HG03457 (cell line): Measurements from ENCODE around the gene FNDC1.

Experiments used
- ATAC-seq: cut with Tn5 transposase; IDR thresholded peaks from one replicate; pipeline ENCODE4 v1.9.1; 2021; ENCODE audit warnings: moderate number of reproducible peaks; ENCODE audit not compliant: unreplicated experiment

The FNDC1 gene

DNA sequence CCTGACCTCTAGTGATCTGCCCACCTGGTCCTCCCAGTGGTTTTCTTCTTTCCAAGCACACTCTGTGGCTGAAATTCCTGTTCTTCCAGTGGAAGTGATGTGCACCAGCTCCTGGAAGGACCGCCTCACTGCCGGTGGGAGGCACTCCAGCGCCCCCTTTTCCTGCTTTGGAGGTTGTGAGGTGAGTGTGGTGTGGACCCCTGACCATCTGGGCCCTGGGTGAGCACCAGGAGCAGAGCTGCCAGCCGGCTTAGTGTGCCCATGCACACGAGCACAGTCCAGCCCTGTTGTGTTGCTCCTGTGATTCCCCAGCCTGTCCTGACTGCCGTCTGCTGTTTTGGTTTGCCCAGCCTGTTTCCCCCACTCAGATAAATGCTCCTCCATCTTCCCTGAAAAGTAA lies 134.6 kb downstream of the FNDC1 start:
- ATAC-seq, result no peak

DNA sequence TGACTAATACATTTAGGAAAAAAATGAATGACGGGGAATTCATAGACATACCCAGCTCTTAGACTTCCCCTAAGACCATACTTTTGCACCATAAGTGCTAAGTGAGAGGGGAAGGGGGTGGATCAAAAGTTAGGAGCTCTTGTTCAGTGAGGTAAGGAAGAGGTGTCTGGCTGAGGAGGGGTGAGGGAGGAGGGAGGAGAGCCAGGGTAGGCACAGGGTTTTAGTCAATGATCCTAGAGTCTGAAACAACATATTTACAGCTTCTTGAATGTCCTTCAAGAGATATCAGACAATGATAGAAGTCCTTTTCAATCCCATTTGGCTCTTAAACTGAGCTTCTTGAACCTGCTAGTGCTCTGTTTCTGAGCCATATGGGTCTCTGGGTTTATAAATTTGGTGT lies 135.4 kb downstream of the FNDC1 start:
- no peak for ATAC-seq

DNA sequence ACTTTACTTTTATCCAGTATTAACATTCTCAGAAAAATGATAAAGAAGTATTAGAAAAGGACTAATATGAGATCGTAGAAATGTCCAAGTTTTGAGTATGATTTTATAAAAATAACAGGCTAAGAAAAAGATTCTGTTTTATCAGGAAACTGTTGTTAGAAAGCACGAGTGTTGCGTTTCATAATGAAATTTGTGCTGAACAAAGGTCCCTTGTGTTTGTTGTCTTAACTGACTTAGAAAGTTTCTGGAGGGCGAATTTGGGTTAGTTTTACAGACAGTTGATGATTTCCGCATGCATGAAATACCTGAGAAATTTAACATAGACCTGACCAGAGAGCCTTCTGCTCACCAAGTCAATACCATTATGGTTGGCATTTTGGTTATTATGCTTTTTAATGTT lies 136.0 kb downstream of the FNDC1 start:
- ATAC-seq, result no peak

DNA sequence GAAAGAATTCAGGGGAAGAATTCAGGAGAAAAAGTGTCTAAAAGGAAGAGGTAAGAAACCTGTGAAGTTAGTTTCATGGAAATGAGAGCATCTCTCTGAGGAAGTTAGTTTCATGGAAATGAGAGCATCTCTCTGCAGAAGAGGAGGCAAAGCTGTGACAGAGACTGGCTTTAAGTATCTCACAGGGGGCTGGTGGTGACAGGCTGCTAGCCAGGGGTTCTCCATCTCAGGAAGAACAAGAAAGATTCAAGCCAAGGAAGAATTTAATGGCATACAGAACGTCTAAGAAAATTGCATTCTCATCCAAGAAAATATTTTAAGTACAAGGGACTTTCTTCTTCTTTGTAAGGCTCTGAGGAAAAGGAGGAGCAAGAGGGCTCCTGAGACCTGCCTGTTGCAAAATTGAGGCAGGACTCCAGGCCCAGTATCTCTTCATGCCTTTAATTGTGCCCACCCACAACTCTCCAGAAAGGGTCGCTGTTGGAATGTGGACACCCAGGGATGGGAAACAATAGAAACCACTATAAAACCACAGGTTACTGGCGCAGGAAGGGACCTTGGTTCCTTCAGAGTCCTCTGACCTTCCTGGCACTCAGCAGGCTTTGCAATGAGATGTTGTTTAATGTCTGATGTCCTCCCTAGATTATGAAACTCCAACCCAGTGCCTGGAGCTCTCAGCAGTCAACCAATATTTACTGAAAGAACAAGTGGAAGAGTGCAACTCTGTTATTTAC lies 136.8 kb downstream of the FNDC1 start:
- ATAC-seq, result no peak

DNA sequence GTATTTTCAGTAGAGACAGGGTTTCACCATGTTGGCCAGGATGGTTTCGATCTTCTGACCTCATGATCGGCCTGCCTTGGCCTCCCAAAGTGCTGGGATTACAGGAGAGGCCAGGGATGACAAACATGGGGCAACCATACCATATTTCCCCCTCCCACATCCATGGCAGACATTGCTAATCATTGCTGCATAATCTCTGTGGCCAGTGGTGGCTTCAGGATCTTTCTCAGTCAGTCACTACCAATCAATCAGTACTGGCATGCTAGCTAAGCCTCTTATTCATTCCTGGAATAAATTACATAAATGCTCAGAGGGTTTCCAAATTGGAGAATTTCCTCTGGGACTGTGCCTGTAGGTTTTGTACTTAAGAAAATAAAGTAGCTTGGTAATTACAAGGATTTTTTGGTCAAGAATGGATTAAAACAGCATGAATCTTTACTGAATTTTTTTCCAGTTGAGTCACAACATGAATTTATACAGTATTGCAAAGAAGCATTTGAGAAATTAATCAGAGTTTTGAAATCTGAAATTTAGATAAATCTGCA lies 138.1 kb downstream of the FNDC1 start:
- no peak for ATAC-seq

DNA sequence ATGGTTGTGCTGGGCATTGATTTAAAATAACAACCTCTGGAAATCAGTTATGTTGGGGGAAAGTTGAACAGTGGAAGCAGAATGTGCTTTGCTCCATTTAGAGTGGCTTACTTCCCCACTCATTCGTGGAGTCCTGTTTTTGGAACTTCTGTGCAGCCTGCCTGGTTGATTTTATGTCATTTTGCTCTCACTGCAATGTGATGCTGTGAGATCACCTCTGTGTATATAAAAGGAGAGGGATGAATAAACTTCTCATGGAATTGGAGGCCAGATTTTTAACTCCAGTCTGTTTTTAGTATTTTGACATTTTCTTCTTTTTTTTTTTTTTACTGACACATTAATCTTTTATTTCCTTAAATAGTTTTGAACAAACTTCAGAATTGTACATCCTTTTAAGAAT lies 139.0 kb downstream of the FNDC1 start:
- no peak for ATAC-seq

DNA sequence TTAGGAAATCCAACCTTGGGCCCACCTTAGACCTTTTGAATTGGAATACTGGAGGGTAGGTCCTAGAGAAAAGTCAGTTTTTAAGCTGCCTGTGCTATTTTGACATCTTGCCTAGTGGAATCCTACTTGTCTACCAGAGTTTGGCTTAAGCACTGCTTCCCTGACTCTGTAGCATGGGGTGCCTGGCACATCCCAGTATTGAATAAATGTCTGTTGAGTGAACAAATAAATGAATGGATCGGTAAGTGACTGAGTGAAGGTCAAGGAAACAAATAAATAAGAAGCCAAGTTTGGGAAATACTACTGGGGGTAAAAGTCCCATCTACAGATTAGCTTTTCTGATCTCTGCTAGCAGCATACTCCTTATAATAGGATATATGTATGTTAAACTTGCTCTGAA lies 140.5 kb downstream of the FNDC1 start:
- ATAC-seq, result no peak

DNA sequence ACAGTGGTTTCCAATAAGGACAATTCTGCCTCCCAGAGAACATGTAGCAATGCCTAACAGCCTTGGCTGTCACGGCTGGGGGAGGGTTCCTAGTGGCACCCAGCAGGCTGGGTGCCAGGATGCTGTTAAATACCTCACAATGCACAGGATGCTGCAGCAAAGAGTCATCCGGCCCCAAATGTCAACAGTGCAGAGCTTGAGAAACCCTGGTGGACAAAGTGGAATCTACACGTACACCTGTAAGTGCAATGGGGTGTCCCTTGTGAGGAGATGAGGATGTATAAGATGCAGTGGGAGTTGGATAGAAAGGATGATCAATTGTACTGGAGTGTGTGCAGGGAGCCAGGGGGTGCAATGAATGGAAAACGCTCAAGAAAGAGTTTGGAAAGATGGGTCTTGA lies 142.4 kb downstream of the FNDC1 start:
- ATAC-seq, result no peak

DNA sequence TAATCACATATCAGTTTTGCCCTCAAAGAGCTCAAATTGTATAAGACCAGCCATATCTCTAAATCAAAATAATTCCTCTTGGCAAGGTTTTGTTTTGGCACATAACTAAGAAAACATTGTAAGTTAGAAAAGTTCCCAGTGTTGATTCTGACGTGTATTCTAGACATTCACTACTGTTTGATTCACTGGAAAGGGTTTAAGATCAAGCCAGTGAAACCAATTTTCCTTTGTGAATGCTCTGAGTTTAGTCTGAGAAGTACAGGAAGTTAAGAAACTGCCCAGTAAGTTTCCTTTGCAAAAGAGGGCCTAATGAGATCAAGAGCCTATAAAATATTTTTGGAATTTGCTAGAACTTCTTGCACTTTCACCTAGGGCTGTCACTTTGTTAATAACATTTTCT lies 143.0 kb downstream of the FNDC1 start:
- no peak for ATAC-seq

DNA sequence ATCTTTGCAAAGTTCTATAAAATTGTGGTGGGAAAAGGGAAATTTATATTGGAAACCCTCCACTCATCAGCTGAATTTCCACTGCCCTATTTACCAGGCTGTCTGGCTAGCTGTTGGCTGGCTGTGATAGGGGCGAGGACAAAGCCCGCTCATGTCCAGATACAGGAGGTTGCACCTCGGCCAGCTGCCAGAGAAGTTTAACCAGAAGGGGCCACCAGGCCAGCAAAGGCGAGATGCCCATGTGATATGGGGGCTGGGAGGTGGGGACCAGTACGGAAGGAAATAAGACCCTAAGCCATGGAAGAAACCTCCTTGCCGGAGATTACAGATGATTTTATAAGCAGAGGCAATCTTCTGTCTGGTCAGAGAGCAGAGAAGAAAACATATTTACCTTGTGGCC lies 143.8 kb downstream of the FNDC1 start:
- no peak for ATAC-seq

DNA sequence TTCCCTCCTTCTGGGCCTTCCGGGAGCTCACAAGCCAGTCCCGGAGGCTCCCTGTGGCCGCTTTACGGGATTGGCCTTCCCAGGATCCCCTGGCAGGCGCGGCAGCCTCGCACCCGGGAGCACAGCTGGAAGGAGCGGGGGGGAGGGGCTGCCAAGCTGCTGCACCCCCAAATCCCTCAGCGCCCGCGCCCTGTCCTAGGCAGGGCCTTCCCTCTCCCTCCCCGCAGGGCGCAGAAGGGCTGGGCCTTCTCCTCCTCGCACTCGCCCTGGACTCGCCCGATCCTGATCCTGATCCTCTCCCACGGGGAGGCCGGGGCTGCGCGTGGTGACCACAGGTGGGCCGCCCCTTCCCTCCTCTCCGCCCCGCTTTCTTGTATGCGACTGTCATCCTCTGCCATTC lies 146.4 kb downstream of the FNDC1 start:
- no peak for ATAC-seq

DNA sequence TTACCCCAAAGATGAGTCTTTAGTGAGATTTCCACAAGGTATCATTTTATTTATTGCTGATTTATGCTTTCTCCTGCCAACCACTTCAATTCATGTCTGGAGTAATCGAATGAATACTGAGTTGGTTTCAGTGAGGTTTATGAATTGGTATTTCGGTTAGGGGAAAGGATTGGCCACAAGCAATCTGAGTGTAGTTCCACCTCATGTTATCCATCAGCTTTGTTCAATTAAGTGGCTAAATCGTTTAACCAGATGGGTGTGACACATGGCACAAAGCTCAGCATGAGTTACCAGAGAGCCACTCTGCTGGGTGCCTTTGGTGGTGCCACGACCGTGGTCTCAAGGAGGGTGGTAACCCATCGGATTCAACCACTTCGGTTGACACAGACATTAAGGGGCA lies 148.2 kb downstream of the FNDC1 start:
- ATAC-seq, result no peak

DNA sequence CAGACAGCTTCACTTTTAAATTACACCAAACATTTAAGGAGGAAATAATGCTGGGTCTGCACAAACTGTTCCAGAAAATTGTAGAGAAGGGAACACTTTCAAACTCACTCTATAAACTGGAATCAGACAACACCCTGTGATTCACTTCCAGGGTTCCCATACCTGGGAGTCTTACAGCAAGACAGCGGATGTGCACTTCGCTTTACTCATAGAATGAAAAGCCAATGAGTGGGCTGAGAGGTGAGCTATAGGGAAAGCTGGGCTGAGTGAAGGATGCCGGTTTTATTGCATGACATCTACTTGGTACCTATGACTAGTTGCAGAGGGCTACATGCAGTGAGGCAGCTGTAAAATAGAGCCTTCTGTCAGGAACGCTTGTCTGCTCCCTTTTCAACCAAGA lies 152.1 kb downstream of the FNDC1 start:
- ATAC-seq, result no peak
